Measurements from ENCODE around the gene TCEAL5.
A peak's percentile ranks its signal among the peaks of the same experiment; 100 is the strongest.
"Not testable (repeated sequence)": the region's sequence is repeated elsewhere in the genome, so short reads cannot be mapped to it uniquely, and the experiment has no call there.

The TCEAL5 gene, protein sequence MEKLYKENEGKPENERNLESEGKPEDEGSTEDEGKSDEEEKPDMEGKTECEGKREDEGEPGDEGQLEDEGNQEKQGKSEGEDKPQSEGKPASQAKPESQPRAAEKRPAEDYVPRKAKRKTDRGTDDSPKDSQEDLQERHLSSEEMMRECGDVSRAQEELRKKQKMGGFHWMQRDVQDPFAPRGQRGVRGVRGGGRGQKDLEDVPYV

DNA sequence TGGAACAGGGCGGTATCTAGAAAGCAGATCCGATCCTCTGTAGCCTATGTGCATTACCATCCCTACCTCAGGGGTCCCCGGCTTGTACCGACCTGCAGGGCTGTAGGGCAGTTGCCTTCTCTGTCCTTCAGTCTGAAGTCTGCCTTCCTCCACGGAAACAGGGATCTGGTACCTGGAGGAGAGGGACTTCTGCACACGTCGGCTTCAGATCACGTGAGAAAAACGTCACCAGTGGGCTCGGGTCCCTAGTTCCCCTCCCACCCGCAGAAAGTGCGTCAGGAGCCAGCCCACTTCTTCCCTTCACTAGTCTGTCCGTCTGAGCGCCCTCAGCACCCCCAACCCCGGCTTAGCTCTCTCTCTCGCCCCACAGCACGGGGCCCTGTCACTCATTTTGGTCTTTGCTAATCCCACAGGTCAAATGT is at the start of gene TCEAL5:
Gene TCEAL5, minus strand, starts transcription at position 170 of the 422 bp plus-strand sequence. CDS start 2,187 bp downstream, outside the sequence.
- no peak for DNase-seq

DNA sequence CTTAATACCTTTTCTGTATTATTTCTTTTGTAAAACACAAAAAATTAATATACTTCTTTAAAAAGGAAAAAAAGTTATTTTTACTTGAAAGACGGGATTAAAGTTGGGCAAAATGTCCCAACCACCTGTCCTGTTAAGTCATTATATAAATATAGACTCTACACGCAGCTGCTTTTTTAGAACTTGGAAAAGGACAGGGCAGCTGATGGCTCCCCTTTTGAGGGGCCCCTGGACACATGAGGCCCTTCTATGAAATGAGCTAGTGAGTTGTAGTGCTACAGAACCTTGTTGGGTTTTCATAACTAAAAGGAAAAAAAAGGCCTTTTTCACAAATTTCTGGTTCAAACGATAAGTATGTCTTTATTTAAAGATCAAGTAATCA is 34.8 kb upstream of the TCEAL5 start:
- DNase-seq, result no peak

DNA sequence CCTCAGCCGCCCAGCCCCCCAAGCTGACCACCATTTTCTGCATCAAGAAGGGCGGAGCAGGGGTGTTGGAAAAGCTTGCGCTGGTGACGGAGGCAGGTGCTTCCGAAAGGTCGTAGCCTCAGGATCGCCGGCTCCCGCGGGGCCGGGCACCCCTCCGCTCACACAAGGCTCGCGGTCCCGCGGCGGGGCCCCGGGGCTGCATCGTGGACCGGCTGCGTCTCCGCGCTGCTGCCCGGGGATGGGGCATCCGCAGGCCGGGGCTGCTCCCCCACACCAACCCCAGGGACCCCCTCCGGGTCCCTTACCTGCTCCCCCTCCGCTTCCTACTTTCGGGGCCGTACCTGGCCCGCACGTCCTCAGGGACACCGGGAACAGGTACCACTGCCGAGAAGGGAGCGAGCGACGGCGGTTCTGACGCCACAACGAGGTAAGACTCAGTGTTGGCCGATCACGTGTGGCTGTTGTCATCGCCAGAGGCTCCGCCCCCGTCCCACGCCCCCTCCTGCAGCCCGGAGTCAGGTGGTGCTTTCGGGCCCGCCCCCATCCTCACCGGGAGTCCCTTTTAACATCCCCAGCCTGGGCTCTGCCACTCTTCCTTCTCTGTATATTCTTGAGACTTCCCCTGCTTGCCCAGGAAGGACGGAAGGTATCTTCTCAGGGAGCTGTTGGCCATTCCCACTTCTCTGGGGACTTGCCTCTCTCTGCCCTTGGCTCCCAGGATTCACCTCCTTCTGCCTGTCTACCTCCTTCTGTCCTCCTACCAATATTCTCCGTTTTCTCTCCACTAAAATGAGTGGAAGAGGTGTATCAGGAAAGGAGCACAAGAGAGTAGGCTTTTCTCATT is 34.2 kb upstream of the TCEAL5 start, which contains the start of gene BEX2:
Gene BEX2, minus strand, starts transcription at position 436 of the 844 bp plus-strand sequence. CDS start 1,014 bp downstream, outside the sequence.
- peak; percentile 85 for DNase-seq

DNA sequence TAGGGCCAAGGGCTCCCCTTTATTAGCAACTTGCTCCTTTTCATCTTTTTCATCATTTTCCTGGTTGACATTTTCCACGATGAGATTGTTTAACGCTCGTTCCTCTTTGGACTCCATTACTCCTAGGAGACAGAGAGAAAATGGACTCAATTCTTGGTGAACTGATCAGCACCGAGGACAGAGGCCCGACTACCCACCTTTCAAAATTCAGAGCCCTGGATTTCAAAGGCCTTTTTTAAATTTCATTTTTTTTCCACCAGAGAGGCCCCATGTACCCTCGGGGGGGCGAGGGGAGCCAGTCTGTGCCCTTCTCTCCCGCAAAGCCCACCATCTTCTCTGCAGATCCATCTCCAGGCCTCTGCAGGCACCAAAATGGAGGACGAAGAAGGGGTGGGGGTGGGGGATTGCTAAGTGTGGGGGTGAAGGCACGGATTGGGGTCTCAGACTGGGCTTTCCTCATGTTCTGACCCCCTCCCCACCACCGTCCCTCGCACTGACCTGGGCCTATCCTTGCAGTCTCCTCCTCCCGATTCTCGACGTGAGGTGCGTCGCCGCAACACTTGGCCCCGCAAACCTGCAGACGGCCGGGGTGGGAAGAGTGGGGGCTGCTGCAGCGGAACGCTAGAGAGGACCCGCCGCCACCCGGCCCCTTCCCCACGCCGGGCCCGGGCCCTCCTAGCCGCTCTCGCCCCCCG is 33.5 kb upstream of the TCEAL5 start:
- peak; percentile 3 for DNase-seq

DNA sequence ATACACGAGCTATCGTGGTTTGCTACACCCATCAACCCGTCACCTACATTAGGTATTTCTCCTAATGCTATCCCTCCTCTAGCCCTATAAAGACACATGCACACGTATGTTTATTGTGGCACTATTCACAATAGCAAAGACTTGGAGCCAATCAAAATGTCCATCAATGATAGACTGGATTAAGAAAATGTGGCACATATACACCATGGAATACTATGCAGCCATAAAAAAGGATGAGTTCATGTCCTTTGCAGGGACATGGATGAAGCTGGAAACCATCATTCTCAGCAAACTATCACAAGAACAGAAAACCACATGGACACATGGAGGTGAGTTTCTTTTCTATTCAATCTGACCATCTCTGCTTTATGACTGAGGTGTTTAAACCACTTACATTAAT is 29.1 kb upstream of the TCEAL5 start:
- not testable (repeated sequence) for DNase-seq

DNA sequence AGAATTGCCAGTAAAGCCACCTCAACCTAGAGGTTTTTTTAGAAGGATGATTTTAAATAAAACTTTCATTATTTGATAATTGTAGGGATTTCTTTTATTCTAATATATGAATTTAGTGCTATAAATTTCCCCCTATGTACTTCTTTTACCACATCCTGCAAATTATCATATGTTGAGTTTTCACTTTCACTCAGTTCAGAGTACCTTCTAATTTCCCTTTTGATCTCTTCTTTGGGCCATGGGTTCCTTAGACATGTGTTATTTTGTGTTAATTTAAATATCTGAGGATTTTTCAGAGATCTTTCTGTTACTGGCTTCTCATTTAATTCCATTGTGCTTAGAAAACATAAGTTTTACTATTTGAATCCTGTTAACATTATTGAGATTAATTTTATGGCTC is 28.2 kb upstream of the TCEAL5 start:
- DNase-seq, result no peak

DNA sequence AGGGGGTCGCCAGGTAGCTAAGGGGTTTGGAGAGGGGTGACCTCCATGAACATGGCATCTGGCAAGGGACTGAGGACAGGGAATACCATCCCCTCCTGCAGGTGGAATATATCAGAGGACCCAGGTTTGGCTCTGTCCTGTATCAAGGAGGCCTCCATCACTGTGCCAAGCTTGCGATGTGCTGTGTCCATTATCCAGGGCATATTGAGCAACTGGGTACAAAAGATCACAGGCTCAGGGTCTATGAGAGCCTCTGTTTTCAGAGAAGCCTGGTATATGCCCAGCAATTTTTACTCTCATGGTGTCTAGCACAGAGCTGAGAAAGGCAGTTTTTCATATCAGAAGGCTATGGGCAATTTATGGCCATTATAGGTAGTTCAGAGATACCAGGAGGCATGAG is 16.6 kb upstream of the TCEAL5 start:
- no peak for DNase-seq

DNA sequence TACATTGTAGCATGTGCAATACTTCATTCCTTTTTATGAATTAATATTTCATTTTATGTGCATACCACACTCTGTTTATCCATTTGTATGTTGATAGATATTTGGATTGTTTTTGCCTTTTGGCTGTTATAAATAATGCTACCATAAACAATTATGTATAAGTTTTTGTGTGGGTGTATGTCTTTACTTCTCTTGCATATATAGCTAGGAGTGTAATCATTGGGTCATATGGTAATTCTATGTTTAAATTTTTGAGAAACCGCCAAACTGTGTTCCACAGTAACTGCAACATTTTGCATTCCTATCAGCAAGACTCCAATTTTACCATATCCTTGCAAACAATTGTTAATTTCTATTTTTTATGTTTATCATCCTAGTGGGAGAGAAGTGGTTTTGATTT is 3.1 kb upstream of the TCEAL5 start:
- no peak for DNase-seq

DNA sequence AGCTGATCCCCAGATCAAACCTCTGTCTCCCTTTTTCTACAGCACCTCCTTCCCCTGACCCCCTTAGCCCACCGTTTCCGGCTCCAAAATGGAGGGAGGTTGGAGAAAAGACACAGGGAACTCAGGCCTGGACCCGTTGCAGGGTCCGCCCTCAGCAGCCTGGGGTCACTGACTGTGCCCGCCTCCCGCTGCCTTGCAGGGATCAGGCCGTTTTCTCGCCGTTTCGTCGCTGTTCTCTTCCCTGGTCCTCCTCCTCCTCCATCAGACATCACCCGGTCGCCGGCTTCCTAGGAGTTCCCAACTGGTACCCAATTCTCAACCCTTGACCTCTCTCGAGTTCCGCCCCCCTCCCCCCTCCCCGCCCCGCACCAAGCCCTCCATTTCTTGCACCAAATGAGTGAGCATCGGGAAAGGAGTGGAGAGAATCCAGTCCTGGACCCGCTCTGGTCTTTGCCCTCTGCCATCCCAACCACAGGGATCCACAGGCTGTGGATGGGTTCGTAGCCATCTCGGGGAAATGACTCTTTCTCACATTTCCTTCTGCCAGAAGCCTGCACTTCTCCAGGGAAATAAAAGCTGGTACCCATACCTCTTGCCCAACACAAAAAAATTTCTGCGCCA is 493 bp downstream of the TCEAL5 start:
- DNase-seq, result no peak

DNA sequence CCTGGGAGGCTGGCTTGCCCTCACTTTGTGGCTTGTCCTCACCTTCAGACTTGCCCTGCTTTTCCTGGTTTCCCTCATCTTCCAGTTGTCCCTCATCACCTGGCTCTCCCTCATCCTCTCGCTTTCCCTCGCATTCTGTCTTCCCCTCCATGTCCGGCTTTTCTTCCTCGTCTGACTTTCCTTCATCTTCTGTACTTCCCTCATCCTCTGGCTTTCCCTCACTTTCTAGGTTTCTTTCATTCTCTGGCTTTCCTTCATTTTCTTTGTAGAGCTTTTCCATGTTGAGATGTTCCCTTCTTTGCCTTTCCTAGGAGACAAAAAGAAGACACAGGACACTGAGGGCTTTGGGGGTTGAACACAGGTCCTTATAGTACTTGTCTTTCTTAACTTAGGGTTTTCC is 2.3 kb downstream of the TCEAL5 start:
- DNase-seq, result no peak

DNA sequence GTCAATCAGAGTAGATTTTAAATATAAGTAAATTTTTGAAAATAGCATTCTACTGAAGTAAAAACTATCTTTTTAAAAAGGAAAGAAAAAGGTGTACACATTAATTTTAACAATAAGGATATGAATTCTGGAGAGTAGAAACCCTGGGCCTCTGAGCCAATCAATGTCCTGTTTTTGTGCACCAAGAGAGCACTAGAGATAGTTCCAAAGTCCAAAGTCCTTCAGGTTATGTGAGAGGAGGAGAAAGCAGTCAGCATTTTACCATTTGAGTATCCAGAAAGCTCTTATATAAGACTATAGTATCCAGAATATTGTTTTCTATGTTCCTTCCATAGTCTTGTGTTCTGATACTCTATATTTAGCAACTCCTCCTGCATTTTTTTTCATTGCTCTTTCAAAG is 18.3 kb downstream of the TCEAL5 start:
- no peak for DNase-seq

DNA sequence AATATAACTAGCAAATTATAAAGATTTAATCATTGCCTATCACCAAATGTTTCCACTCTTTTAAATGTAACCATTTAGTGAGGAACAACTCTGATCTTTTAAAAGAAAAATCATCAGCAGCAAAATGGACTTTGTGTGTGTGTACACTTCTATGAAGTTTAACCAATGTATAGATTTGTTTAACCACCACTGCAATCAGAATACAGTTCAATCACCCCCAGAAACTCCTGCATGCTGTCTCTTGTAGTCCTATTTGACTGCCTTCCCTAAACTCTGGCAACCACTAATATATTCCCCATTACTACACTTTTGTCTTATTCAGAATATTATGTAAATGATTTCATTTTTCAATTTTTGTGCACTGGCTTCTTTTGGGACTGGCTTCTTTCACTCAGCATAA is 19.9 kb downstream of the TCEAL5 start:
- DNase-seq, result no peak

DNA sequence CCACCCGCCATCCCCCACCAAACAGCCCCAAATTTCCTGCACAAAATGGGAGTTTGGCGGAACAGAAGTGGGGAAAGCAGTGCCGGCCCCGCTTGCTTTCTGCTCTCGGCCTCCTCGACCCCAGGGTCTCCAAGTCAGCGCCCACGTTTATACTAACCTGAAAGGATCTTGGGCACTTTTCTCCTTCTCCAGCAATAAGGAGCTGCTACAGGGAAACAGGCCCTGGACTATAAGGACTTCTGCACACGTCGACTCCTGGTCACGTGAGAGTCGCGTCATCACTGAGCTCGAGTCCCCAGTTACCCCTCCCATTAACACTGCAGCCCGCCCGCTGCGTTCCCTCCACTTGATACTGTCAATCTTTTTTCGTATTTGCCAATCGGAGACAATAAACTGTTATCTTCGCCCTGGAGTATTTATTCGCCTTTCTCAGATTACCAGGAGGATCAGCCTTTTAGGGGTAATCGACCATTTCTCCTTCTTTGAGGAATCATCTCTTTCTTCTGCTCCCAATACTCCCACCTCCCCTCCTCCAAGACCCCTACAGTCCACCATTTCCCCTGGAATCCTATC is 21.5 kb downstream of the TCEAL5 start, which contains the start of gene TCEAL8:
Gene TCEAL8, minus strand, starts transcription at position 235 of the 573 bp plus-strand sequence. CDS start 1,176 bp downstream, outside the sequence.
- peak; percentile 64 for DNase-seq

DNA sequence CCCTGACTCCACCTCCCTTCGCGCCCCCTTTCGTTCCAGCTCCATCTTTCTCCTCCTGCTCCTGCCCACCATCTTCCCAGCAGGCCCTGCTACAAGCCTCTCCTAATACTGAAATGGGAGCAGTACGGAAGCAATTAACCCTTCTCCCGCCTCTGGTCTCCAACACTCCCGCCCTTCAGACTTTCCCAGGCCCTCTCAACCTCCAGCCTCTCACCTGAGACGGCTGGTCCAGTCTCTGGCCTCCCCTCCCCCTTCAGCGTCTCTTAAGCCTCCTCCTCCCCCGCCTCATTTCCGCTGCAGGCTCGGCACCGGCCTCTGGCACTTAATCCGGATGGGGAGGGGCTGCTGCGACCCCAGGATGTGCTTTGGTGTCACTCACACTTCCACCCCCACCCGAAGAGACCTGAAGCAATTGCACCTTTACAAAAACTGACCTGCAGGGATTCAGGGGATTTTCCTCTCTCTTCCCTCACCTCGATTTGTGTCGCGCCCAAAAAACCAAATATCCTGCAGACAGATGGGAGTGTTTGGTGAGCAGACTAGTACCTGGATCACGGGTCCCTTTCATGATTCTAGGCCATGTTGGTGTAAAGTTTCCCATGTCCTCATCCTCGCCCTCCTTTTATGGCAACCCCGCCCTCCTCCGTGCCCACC is 22.3 kb downstream of the TCEAL5 start:
- DNase-seq, result peak; percentile 10

DNA sequence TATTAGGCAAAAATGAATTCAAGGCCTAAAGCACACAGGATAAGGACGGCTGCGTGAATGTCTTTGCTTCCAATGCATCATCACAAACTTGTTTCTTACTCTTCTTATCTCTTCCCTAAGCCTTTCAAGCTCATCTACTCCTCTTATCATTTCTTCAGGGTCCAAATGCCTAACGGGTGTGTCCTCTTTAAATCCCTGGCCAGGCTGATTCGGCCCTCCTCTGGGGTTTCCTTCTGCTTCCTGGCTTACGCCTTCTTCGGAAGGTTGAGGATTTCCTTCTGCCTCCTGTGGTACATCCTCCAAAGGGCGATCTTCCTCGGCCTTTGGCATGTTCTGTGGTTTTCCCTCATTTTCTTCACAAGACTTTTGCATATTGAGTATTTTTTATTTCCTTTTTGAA is 22.9 kb downstream of the TCEAL5 start:
- no peak for DNase-seq

DNA sequence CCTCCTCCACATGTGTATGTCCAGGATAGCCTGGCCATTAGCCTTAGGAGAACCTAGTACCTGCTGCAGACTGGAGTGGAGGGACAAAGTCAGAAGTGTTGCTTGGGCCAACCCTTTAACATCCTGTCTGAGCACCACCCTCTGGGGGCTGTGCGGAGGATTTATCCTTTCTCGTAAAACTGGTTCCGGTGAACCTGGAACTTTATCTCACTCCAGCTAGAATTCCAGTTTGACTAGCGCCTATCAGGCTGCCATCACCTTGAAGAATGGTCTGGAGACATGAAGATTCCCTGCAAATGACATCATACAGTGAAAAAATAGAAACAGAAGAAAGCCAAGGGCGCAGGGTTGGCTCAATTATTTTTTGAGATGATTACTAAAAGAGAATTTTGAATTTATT is 25.6 kb downstream of the TCEAL5 start:
- no peak for DNase-seq

DNA sequence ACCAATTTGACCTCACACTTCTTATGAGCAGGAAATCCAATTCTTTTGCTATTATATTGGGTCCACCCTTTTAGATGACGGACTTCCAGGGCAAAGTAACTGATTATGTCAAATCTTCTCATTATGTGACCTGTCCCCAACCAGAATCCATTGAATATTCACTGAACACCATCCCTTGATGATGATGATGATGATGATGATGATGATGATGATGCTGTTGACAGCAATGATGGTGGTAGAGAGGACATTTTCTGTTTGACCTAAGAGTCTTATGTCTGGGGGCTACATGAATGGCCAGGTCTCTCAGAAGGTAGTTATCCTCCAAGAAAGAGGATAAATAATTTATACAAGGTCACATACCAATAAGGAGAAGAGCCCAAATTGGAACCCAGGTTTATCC is 26.7 kb downstream of the TCEAL5 start:
- DNase-seq, result no peak

DNA sequence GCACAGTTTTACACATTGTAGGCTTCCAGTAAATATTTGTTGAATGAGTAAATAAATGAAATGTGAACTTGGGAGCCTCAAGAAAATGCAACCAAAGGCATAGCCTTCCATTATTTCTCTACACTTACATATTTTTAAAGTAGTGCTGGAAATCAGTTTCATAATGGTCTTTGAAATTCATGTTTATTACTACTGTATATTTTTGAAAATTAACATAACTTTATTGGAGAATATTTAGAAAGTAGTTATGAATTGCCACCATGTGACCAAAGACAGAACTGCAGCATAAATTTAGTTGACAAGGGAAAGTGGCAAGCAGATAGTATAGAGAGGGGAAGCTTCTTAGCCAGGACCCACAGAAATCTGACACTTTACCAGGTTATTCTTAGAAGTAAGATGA is 28.0 kb downstream of the TCEAL5 start:
- no peak for DNase-seq

DNA sequence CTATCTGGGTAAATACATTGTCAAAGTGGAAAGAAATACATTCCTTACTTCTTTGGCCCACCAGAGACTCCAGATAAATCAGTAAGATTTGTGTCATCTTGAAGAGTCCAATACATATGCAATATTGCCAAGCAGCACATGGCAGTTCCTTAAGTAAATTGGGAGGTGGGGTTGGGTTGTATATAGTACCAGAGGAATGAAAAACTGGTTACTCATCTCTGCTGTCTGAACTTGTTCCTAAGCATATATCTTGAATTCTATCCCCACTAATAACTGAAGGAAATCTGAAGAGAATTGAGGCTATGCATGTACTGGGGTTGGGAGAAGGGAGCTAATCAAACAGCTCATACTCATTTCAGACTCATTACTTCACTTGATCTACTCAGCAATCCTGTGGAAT is 36.4 kb downstream of the TCEAL5 start:
- no peak for DNase-seq

DNA sequence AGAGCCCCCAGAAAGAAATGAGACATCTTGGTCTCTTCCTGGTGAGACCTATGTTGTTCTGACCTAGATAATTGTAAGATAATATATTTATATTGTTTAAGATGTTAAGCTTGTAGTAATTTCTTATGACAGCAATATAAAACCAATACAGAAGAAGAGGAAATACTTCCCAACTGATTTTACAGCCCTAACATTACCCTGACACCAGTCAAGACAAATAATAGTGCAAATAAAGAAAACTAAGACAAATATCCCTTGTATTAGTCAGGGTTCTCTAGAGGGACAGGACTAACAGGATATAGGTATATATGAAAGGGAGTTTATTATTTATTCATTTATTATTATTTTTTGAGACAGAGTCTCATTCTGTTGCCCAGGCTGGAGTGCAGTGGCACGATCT is 40.3 kb downstream of the TCEAL5 start:
- no peak for DNase-seq

DNA sequence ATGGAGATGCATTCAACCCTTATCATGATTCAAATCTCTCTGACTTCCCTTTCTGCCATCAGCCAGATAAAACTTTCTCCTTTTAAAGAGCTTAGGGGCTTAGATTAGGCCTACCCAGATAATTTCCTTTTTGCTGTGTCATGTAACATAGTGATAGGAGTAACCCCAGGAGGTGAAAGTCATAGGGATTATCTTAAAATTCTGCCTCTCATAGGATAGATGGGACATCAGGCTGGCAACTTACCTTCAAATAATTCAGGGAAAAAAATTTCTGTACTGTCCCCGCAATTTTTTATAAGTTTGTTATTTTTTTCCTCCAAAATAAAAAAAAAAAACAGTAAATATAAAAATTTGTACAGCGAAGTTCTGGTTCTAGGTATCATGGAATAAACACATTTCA is 40.9 kb downstream of the TCEAL5 start:
- DNase-seq, result not testable (repeated sequence)

DNA sequence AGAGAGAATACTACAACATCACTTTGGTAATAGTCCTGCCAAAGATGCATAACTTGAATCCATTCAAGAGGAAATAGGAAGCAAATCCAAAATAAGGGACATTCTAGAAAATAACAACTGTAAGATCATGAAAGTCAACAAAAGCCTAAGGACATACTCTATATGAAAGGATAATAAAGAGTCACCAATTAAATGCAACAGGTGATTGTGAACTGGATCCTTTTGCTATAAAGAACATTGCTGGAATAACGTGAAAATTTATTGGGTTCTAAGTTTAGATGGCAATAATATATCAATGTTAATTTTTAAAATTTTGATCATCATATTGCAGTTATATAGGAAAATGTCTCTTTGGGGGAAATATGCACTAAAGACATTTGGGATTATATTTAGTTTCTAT is 41.7 kb downstream of the TCEAL5 start:
- no peak for DNase-seq
